ENCODE data around the gene OSGIN1.
"Not testable (repeated sequence)": the region's sequence is repeated elsewhere in the genome, so short reads cannot be mapped to it uniquely, and the experiment has no call there.

Gene OSGIN1

GRCh38 chr16:83933885-83934683 lies 19.0 kb upstream of the OSGIN1 start:
- Mint-ChIP-seq H3K4me1 (ENCODE audit: low read depth) (no peaks in the 10 kb centered on the region), H3K27ac (no peak overlapping the region), H3K9me3 (no peaks in the 10 kb centered on the region), H3K4me3 (no peak overlapping the region), H3K36me3 (ENCODE audit: low read depth) (no peaks in the 10 kb centered on the region), H3K27me3 (no peaks in the 10 kb centered on the region)
- no peak for DNase-seq

DNA sequence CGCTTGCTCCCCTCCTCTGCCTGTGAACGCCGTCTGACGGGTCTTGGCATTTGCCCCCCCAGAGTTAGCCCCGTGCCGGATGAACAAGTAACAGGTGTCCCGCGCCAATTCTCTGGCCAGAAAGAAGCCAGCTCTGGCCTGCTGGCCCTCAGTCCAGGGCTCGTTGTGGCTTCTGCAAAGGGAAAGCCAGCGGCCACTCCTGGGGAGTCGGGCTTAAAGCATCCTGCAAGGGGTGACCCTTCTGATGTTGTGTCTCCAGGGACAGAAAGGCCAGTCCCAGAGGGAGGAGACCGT lies 18.4 kb upstream of the OSGIN1 start:
- Mint-ChIP-seq H3K4me1 (ENCODE audit: low read depth) (no peaks in the 10 kb centered on the region), H3K36me3 (ENCODE audit: low read depth) (no peaks in the 10 kb centered on the region), H3K4me3 (no peak overlapping the region), H3K9me3 (no peaks in the 10 kb centered on the region), H3K27me3 (no peaks in the 10 kb centered on the region), H3K27ac (no peak overlapping the region)
- no peak for DNase-seq

GRCh38 chr16:83935005-83935857 lies 17.8 kb upstream of the OSGIN1 start:
- Mint-ChIP-seq H3K4me1 (ENCODE audit: low read depth) (no peaks in the 10 kb centered on the region), H3K27me3 (no peaks in the 10 kb centered on the region), H3K36me3 (ENCODE audit: low read depth) (no peaks in the 10 kb centered on the region), H3K9me3 (no peaks in the 10 kb centered on the region), H3K4me3 (no peak overlapping the region), H3K27ac (no peak overlapping the region)
- DNase-seq, result no peak

- H3K4me1 Mint-ChIP-seq (ENCODE audit: low read depth), result no peaks in the 10 kb centered on the region
- no peaks in the 10 kb centered on the region for H3K9me3 Mint-ChIP-seq
- DNase-seq, result no peak
- H3K27me3 Mint-ChIP-seq, result no peaks in the 10 kb centered on the region
- no peak overlapping the region for H3K4me3 Mint-ChIP-seq
- no peak overlapping the region for H3K27ac Mint-ChIP-seq
- no peaks in the 10 kb centered on the region for H3K36me3 Mint-ChIP-seq (ENCODE audit: low read depth)
Measured at GRCh38 chr16:83935858-83936255, 17.2 kb upstream of the OSGIN1 start.

DNA sequence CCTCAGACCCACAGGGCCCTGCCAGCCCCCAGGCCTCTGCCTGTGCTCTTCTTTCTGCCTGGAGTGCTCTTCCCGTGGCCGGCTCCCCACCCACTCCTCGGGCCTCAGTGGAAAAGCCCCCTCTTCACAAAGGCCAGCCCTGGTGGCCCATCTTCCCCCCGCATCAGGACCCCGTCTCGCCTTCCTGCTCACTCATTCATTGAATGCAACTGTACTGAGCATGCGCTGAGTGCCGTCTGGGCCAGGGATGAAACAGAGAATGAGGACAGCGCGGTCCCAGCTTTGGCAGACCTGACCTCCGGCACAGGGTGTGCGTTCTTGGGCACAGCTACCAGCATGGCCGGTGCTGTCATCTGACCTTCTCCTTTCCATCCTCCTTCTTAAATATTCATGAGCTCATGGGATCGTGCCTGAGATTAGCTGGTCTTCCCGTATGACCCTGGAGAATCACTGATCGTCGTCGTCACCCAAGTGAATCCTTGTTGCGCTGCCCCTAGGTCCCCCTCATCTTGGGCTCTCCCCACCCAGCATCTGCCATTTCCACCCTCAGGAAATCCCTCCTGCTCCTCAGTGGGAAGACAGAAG lies 16.4 kb upstream of the OSGIN1 start:
- H3K27me3 Mint-ChIP-seq, result no peaks in the 10 kb centered on the region
- H3K27ac Mint-ChIP-seq, result no peak overlapping the region
- no peaks in the 10 kb centered on the region for H3K9me3 Mint-ChIP-seq
- DNase-seq, result no peak
- H3K36me3 Mint-ChIP-seq (ENCODE audit: low read depth), result no peaks in the 10 kb centered on the region
- H3K4me3 Mint-ChIP-seq, result no peak overlapping the region
- no peaks in the 10 kb centered on the region for H3K4me1 Mint-ChIP-seq (ENCODE audit: low read depth)

GRCh38 chr16:83937267-83937666 lies 15.8 kb upstream of the OSGIN1 start:
- no peaks in the 10 kb centered on the region for H3K27me3 Mint-ChIP-seq
- no peaks in the 10 kb centered on the region for H3K9me3 Mint-ChIP-seq
- no peaks in the 10 kb centered on the region for H3K4me1 Mint-ChIP-seq (ENCODE audit: low read depth)
- H3K4me3 Mint-ChIP-seq, result no peak overlapping the region
- no peak for DNase-seq
- H3K27ac Mint-ChIP-seq, result no peak overlapping the region
- H3K36me3 Mint-ChIP-seq (ENCODE audit: low read depth), result no peaks in the 10 kb centered on the region

DNA sequence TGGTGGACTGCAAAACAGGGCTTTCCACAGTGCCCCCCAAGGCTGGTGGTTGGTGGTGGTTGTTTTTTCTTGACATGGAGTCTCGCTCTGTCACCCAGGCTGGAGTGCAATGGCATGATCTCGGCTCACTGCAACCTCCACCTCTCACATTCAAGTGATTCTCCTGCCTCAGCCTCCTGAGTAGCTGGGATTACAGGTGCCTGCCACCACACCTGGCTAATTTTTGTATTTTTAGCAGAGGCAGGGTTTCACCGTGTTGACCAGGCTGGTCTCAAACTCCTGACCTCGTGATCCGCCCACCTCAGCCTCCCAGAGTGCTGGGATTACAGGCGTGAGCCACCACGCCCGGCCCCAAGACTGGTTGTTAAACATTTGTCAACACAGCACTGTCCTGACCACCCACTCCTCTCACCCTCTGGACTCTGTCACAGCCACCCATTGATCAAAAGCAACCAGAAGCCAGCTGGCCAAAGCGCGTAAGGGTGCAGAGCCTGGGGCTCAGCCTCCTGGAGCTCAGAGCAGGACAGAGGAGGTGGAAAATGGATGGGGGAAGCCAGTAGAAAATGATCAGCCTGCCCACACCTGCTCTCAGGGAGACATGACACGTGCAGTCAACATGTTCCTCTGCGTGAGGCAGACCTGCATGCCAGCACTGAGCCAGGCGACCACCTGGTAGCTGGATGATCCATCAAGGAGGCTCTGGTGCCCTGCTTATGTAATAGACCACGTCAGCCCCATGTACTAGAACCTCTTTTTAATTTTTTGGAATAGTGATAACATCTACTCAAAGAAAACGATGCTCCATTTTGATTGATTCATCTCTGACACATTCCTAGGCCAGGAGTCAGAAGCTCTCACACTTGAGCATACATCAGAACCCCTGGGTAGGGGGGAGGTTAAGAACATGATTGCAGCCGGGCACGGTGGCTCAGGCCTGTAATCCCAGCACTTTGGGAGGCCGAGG lies 14.8 kb upstream of the OSGIN1 start:
- Mint-ChIP-seq H3K9me3 (no peaks in the 10 kb centered on the region), H3K4me3 (no peak overlapping the region), H3K27me3 (no peaks in the 10 kb centered on the region), H3K36me3 (ENCODE audit: low read depth) (no peaks in the 10 kb centered on the region), H3K4me1 (ENCODE audit: low read depth) (no peaks in the 10 kb centered on the region), H3K27ac (no peak overlapping the region)
- DNase-seq, result no peak

- H3K36me3 Mint-ChIP-seq (ENCODE audit: low read depth), result no peaks in the 10 kb centered on the region
- H3K27me3 Mint-ChIP-seq, result no peaks in the 10 kb centered on the region
- no peaks in the 10 kb centered on the region for H3K9me3 Mint-ChIP-seq
- no peak overlapping the region for H3K27ac Mint-ChIP-seq
- no peak overlapping the region for H3K4me3 Mint-ChIP-seq
- no peak for DNase-seq
- H3K4me1 Mint-ChIP-seq (ENCODE audit: low read depth), result no peaks in the 10 kb centered on the region
Measured at GRCh38 chr16:83939266-83939855, 13.7 kb upstream of the OSGIN1 start.

- H3K27ac Mint-ChIP-seq, result no peak overlapping the region
- H3K9me3 Mint-ChIP-seq, result no peaks in the 10 kb centered on the region
- H3K27me3 Mint-ChIP-seq, result no peaks in the 10 kb centered on the region
- no peak for DNase-seq
- H3K4me3 Mint-ChIP-seq, result no peak overlapping the region
- no peaks in the 10 kb centered on the region for H3K4me1 Mint-ChIP-seq (ENCODE audit: low read depth)
- H3K36me3 Mint-ChIP-seq (ENCODE audit: low read depth), result no peaks in the 10 kb centered on the region
Measured at GRCh38 chr16:83940119-83940518, 12.9 kb upstream of the OSGIN1 start.

GRCh38 chr16:83940630-83941378 lies 12.2 kb upstream of the OSGIN1 start:
- H3K27me3 Mint-ChIP-seq, result no peaks in the 10 kb centered on the region
- no peaks in the 10 kb centered on the region for H3K36me3 Mint-ChIP-seq (ENCODE audit: low read depth)
- no peak overlapping the region for H3K27ac Mint-ChIP-seq
- H3K4me1 Mint-ChIP-seq (ENCODE audit: low read depth), result no peaks in the 10 kb centered on the region
- DNase-seq, result no peak
- H3K9me3 Mint-ChIP-seq, result no peaks in the 10 kb centered on the region
- H3K4me3 Mint-ChIP-seq, result no peak overlapping the region

DNA sequence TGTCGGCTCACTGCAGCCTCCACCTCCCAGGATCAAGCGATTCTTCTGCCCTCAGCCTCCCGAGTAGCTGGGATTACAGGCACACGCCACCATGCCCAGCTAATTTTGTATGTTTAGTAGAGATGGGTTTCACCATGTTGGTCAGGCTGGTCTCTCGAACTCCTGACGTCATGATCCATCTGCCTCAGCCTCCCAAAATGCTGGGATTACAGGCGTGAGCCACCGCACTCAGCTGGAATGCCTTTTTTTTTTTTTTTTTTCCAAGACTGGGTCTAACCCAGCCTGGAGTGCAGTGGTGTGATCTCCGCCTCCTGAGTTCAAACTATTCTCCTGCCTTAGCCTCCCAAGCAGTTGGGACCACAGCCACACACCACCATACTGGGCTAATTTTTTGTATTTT lies 11.5 kb upstream of the OSGIN1 start:
- H3K9me3 Mint-ChIP-seq; H3K4me3 Mint-ChIP-seq; H3K4me1 Mint-ChIP-seq (ENCODE audit: low read depth); H3K36me3 Mint-ChIP-seq (ENCODE audit: low read depth); H3K27me3 Mint-ChIP-seq; H3K27ac Mint-ChIP-seq; DNase-seq: not testable (repeated sequence)

DNA sequence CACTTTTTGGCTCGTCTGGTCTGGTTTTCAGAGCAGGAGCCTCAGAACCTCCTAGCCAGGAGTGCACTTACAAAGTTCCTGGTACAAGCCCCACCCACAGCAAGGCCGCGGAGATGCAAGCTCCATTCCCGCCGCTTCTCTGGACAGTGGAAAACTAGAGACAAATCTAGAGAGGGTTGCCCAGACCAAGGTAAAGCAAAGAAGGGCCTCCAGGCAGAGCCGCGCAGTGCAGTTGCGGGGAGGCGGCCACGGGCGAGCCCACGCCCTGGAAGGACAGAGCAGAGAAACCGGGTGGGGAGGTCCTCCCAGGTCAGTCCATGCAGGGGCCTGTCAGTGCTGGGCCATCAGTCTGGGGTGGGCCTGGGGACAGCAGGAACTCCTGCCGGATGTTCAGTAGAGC lies 11.0 kb upstream of the OSGIN1 start:
- Mint-ChIP-seq H3K4me3 (no peak overlapping the region), H3K27ac (no peak overlapping the region), H3K4me1 (ENCODE audit: low read depth) (no peaks in the 10 kb centered on the region), H3K36me3 (ENCODE audit: low read depth) (no peaks in the 10 kb centered on the region), H3K27me3 (no peaks in the 10 kb centered on the region), H3K9me3 (no peaks in the 10 kb centered on the region)
- DNase-seq, result no peak

GRCh38 chr16:83942815-83943515 lies 10.1 kb upstream of the OSGIN1 start:
- Mint-ChIP-seq H3K36me3 (ENCODE audit: low read depth) (no peaks in the 10 kb centered on the region), H3K4me3 (no peak overlapping the region), H3K27me3 (no peaks in the 10 kb centered on the region), H3K27ac (no peak overlapping the region), H3K4me1 (ENCODE audit: low read depth) (no peaks in the 10 kb centered on the region), H3K9me3 (no peaks in the 10 kb centered on the region)
- DNase-seq, result no peak
